OCI-LY1 (cell line): Measurements from ENCODE around the gene KHDC4.

Source experiments
- H2AFZ ChIP-seq: fragments of 200-600 bp; sonication (generic), shearing (Covaris generic); 2 replicates; pipeline ENCODE4 v1.6.0; 2014; ENCODE audit warnings: antibody characterized with exemption, mild to moderate bottlenecking, low read length
- H3F3A ChIP-seq: fragments of 200-600 bp; sonication (generic), shearing (Covaris generic); 2 replicates; pipeline ENCODE4 v1.6.0; 2014; ENCODE audit warnings: mild to moderate bottlenecking, antibody characterized with exemption, low read length, moderate library complexity; ENCODE audit not compliant: insufficient read depth
- H3K27ac ChIP-seq: fragments of 200-600 bp; sonication (generic); 2 replicates; pipeline ENCODE4 v1.5.1; 2014; ENCODE audit warnings: low read length, mixed run types, mild to moderate bottlenecking, low read depth; ENCODE audit not compliant: poor library complexity, severe bottlenecking
- H3K27me3 ChIP-seq: fragments of 200-600 bp; sonication (generic); 2 replicates; pipeline ENCODE4 v1.6.0; 2014; ENCODE audit warnings: antibody characterized with exemption, mild to moderate bottlenecking, low read length, moderate library complexity; ENCODE audit not compliant: insufficient read depth
- H3K36me3 ChIP-seq: fragments of 200-600 bp; sonication (generic); 2 replicates; pipeline ENCODE4 v1.6.1; 2014; ENCODE audit warnings: mild to moderate bottlenecking, antibody characterized with exemption, low read length, moderate library complexity, mixed read lengths; ENCODE audit not compliant: insufficient read depth
- H3K4me1 ChIP-seq: fragments of 200-600 bp; sonication (generic); 2 replicates; pipeline ENCODE4 v1.5.1; 2014; ENCODE audit warnings: mild to moderate bottlenecking, low read length, moderate library complexity; ENCODE audit not compliant: insufficient read depth, severe bottlenecking
- H3K4me2 ChIP-seq: fragments of 200-600 bp; sonication (generic), shearing (Covaris generic); 2 replicates; pipeline ENCODE4 v1.6.1; 2014; ENCODE audit warnings: low read length
- H3K4me3 ChIP-seq: fragments of 200-600 bp; sonication (generic); 2 replicates; pipeline ENCODE4 v1.5.1; 2014; ENCODE audit warnings: low read length, low read depth, mild to moderate bottlenecking, mixed read lengths; ENCODE audit not compliant: poor library complexity, severe bottlenecking
- H3K79me2 ChIP-seq: fragments of 200-600 bp; shearing (Covaris generic); 2 replicates; pipeline ENCODE4 v1.6.1; 2016; ENCODE audit warnings: mixed run types, low read length, mixed read lengths; ENCODE audit not compliant: insufficient read depth
- H3K9ac ChIP-seq: fragments of 200-600 bp; sonication (generic), shearing (Covaris generic); 2 replicates; pipeline ENCODE4 v1.6.1; 2014; ENCODE audit warnings: mild to moderate bottlenecking, low read length, mixed read lengths
- H3K9me2 ChIP-seq: fragments of 200-600 bp; sonication (generic), shearing (Covaris generic); 2 replicates; pipeline ENCODE4 v1.6.1; 2014; ENCODE audit warnings: low read depth, mild to moderate bottlenecking, low read length, mixed read lengths
- H3K9me3 ChIP-seq: fragments of 200-600 bp; shearing (Covaris generic); 2 replicates; pipeline ENCODE4 v1.6.1; 2014; ENCODE audit warnings: low read length, mixed read lengths
- H4K20me1 ChIP-seq: fragments of 200-600 bp; sonication (generic), shearing (Covaris generic); 2 replicates; pipeline ENCODE4 v1.6.0; 2016; ENCODE audit warnings: mild to moderate bottlenecking, low read length; ENCODE audit not compliant: insufficient read depth
- CTCF ChIP-seq: fragments of 200-600 bp; sonication (generic), shearing (Covaris generic); IDR thresholded peaks from 2 replicates; pipeline ENCODE4 v1.5.1; 2017; ENCODE audit warnings: mild to moderate bottlenecking, antibody characterized with exemption, low read length, moderate library complexity, mixed read lengths
- EZH2 ChIP-seq: fragments of 200-600 bp; sonication (generic), shearing (Covaris generic); IDR thresholded peaks from 2 replicates; pipeline ENCODE4 v1.8.0; 2017; ENCODE audit warnings: borderline replicate concordance, mixed run types, mild to moderate bottlenecking, antibody characterized with exemption, low read length, moderate library complexity, mixed read lengths

KHDC4 gene

DNA sequence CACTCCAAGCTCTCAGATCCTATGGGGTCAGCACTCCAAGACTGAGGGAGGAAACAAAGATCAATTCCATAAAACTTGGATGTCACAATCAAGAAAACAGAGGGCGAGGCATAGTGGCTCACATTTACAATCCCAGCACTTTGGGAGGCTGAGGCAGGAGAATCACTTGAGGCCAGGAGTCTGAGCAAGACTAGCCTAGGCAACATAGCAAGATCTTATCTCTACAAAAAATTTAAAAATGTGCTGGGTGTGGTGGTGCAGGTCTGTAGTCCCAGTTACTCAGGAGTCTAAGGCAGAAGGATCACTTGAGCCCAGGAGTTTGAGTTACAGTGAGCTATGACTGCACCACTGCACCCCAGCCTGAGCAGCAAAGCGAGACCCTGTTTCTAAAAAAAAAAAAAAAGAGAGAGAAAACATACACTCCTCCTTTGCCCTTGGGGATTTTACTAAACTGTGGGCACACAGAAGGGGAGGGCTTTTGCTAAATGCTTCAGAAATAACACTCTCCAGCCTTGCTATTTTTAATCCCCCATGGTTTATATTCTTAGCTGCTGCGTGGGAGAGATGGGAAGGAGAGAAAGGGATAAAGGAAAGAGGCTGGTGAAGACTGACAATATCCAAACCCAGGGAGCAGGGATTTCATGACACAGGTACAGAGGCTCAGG lies 26.0 kb upstream of the KHDC4 start:
- Histone ChIP-seq H3K4me3 (no peak overlapping the region), H3K36me3 (peaks cover 93% of the 10 kb centered on the region), H3K4me2 (peak overlapping the region; percentile 15), H3K4me1 (peaks cover 45% of the 10 kb centered on the region), H2AFZ (no peak overlapping the region), H3K9ac (peak overlapping the region; percentile 43; the same call in 1 of the 2 replicates), H3K9me2 (no peaks in the 10 kb centered on the region), H4K20me1 (no peaks in the 10 kb centered on the region), H3K9me3 (no peaks in the 10 kb centered on the region), H3K27ac (peak overlapping the region; percentile 62), H3K79me2 (no peaks in the 10 kb centered on the region), H3F3A (no peaks in the 10 kb centered on the region), H3K27me3 (no peaks in the 10 kb centered on the region)
- TF ChIP-seq CTCF (no peak), EZH2 (no peak)

GRCh38 chr1:155957411-155957915 lies 23.2 kb upstream of the KHDC4 start:
- no peak overlapping the region for H3K4me2 ChIP-seq
- no peaks in the 10 kb centered on the region for H4K20me1 ChIP-seq
- peaks cover 97% of the 10 kb centered on the region for H3K36me3 ChIP-seq
- no peaks in the 10 kb centered on the region for H3K9me3 ChIP-seq
- H3K79me2 ChIP-seq, result no peaks in the 10 kb centered on the region
- H3K27ac ChIP-seq, result no peak overlapping the region
- H2AFZ ChIP-seq, result no peak overlapping the region
- H3K9me2 ChIP-seq, result no peaks in the 10 kb centered on the region
- no peak overlapping the region for H3K9ac ChIP-seq
- H3K4me3 ChIP-seq, result no peak overlapping the region
- no peak for TF ChIP-seq EZH2
- TF ChIP-seq CTCF, result no peak
- H3K4me1 ChIP-seq, result peaks cover 39% of the 10 kb centered on the region
- no peaks in the 10 kb centered on the region for H3K27me3 ChIP-seq
- no peaks in the 10 kb centered on the region for H3F3A ChIP-seq

- Histone ChIP-seq H3K36me3 (peaks cover 98% of the 10 kb centered on the region), H2AFZ (no peak overlapping the region), H3K4me2 (no peak overlapping the region)
Observed at GRCh38 chr1:155954645-155955044, 20.4 kb upstream of the KHDC4 start.

More at GRCh38 chr1:155954645-155955044, 20.4 kb upstream of the KHDC4 start:
- Histone ChIP-seq H3K9ac (no peak overlapping the region), H3K4me1 (peaks cover 10% of the 10 kb centered on the region), H3K9me3 (no peaks in the 10 kb centered on the region), H3F3A (no peaks in the 10 kb centered on the region), H3K27ac (no peak overlapping the region), H3K27me3 (no peaks in the 10 kb centered on the region), H3K4me3 (no peak overlapping the region), H4K20me1 (no peaks in the 10 kb centered on the region), H3K9me2 (no peaks in the 10 kb centered on the region), H3K79me2 (no peaks in the 10 kb centered on the region)
- TF ChIP-seq CTCF, result no peak
- no peak for TF ChIP-seq EZH2
